ENCODE results near the gene HRH4. TPM values are rescaled to one million over a fixed set of nuclear protein-coding genes. Genes with fewer than 3 reads are reported as not detected.

Gene HRH4
- total and polyA plus RNA-seq, 10 of the 15 experiments (the other 5 are each of a cell fraction or from before 2014, with no cell fraction given): not detected

GRCh38 chr18:24426073-24426397, 34.4 kb upstream of the HRH4 start:
- ChIA-PET SMC1A (ENCODE audit: uncharacterized antibody, unreplicated experiment) (no interaction called here), RAD21 (ENCODE audit: unreplicated experiment) (no interaction called here), CTCF (no interaction called here), POLR2A (no interaction called here)
- peak overlapping the region; percentile 91 for H2AFZ ChIP-seq (ENCODE audit: control insufficient read depth, low read depth, low read length)
- peaks cover 6% of the 10 kb centered on the region; the same call in 1 of the 2 replicates for H3K4me1 ChIP-seq (ENCODE audit: control insufficient read depth, insufficient read depth, low read length)
- peak overlapping the region; percentile 57; the same call in 1 of the 2 replicates for H3K4me3 ChIP-seq
- H3K9ac ChIP-seq (ENCODE audit: control insufficient read depth, insufficient read depth, low read length): peak overlapping the region; percentile 20; the same call in 1 of the 2 replicates
- DNase-seq (ENCODE audit: low read depth, low spot score): no peak
- intact Hi-C loops (cut with micrococcal nuclease; ENCODE audit: unreplicated experiment) (no loop called here), in situ Hi-C loops (cut with MboI) (no loop called here)
- no peak for TF ChIP-seq BMI1 (IDR thresholded peaks at IDR 0.05; ENCODE audit: borderline replicate concordance)
- TF ChIP-seq GATAD2B (conservative IDR thresholded peaks at IDR 0.05; ENCODE audit: low read depth): no peak
- no peak for TF ChIP-seq NFXL1 (IDR thresholded peaks at IDR 0.05; ENCODE audit: borderline replicate concordance)
- no peak for TF ChIP-seq RBBP5 (conservative IDR thresholded peaks at IDR 0.05)
- TF ChIP-seq SMAD5 (IDR thresholded peaks at IDR 0.05; ENCODE audit: low read depth): no peak
- TF ChIP-seq PBX3 (IDR thresholded peaks at IDR 0.05; ENCODE audit: insufficient replicate concordance, low read depth, low read length): no peak
- no peak for TF ChIP-seq TCF12 (IDR thresholded peaks at IDR 0.05; ENCODE audit: low read depth, low read length)
- no peak for TF ChIP-seq STAT1 (conservative IDR thresholded peaks at IDR 0.05)
- TF ChIP-seq ZNF24 (IDR thresholded peaks at IDR 0.05): no peak
- no peak for TF ChIP-seq MYC (IDR thresholded peaks at IDR 0.05; ENCODE audit: insufficient read depth, insufficient read length, insufficient replicate concordance, low read length, severe bottlenecking)
- no peak for TF ChIP-seq GABPA (IDR thresholded peaks at IDR 0.05; ENCODE audit: low read depth)
- TF ChIP-seq PRDM15 (CRISPR knock-in tag; IDR thresholded peaks at IDR 0.05): no peak
- no peak for TF ChIP-seq SIX5 (IDR thresholded peaks at IDR 0.05; ENCODE audit: low read depth, low read length, severe bottlenecking)
- TF ChIP-seq ESRRA (IDR thresholded peaks at IDR 0.05; ENCODE audit: low read length): no peak
- no peak overlapping the region for H3K27ac ChIP-seq (ENCODE audit: control insufficient read depth, insufficient read depth)
- H3K9me3 ChIP-seq (replicated peaks; ENCODE audit: control insufficient read depth, insufficient read depth, low read length): peaks cover 8% of the 10 kb centered on the region; the same call in 2 of the 3 replicates
- H3K36me3 ChIP-seq (ENCODE audit: control insufficient read depth in 2 of 2, insufficient read depth in 2 of 2, low read length in 1 of 2): no peaks in the 10 kb centered on the region
- H3K79me2 ChIP-seq (ENCODE audit: control insufficient read depth, insufficient read depth, low read length): no peaks in the 10 kb centered on the region
- peak overlapping the region; percentile 90 for H3K4me2 ChIP-seq (ENCODE audit: control insufficient read depth, insufficient read depth)
- H3K27me3 ChIP-seq (replicated peaks in 1 of 2; ENCODE audit: control insufficient read depth in 2 of 2, insufficient read depth in 2 of 2, low read length in 1 of 2): no peaks in the 10 kb centered on the region; a peak in 1 of 4 replicates
- FAIRE-seq: no peak
- H4K20me1 ChIP-seq (ENCODE audit: control insufficient read depth, insufficient read depth): no peaks in the 10 kb centered on the region
- 51% methylated on average over 11 of the region's 11 CpGs for WGBS (ENCODE audit: insufficient coverage, insufficient replicate concordance, low lambda C conversion rate, missing lambda C conversion rate)
- no peak for ATAC-seq
- BruUV-seq (replicated peaks): no TSS peak

Measured in GM12878 (cell line).